HCT116 (cell line): ENCODE data around the gene PRR15L.

Experiments used
- ELF1 ChIP-seq: IDR thresholded peaks from 2 replicates; pipeline ENCODE4 v1.6.1; 2012; ENCODE audit warnings: low read depth, borderline replicate concordance
- EZH2 ChIP-seq: fragments of 200-600 bp; sonication (generic); IDR thresholded peaks from 2 replicates; pipeline ENCODE4 v1.6.1; 2017; ENCODE audit warnings: antibody characterized with exemption, mixed run types
- FOSL1 ChIP-seq: IDR thresholded peaks from 2 replicates; pipeline ENCODE4 v1.6.1; 2012; ENCODE audit warnings: low read depth
- JUND ChIP-seq: IDR thresholded peaks from 2 replicates; pipeline ENCODE4 v1.6.1; 2012
- POLR2A ChIP-seq: IDR thresholded peaks from 2 replicates; pipeline ENCODE4 v1.7.0; 2011; ENCODE audit warnings: borderline replicate concordance; ENCODE audit not compliant: insufficient read depth, insufficient read length; ENCODE audit errors: extremely low read depth
- POLR2AphosphoS5 ChIP-seq: IDR thresholded peaks from 2 replicates; pipeline ENCODE4 v1.6.1; 2011; ENCODE audit warnings: mild to moderate bottlenecking, low read depth, low read length, moderate library complexity
- RAD21 ChIP-seq: IDR thresholded peaks from 2 replicates; pipeline ENCODE4 v1.6.1; 2012; ENCODE audit warnings: low read depth, mild to moderate bottlenecking
- ZNF274 ChIP-seq: fragments of 200-500 bp; sonication (Bioruptor generic); IDR thresholded peaks from 2 replicates; pipeline ENCODE4 v1.6.1; 2014; ENCODE audit warnings: mild to moderate bottlenecking, low read depth, low read length, inconsistent platforms
- TF ChIP-seq, protein P1 (sequence below): IDR thresholded peaks from 2 replicates; pipeline ENCODE4 v1.6.1; 2012; ENCODE audit warnings: low read depth
- TF ChIP-seq, protein P2 (sequence below), 3 experiments: fragments of 200-600 bp in 1 of 3; sonication (generic) in 1 of 3; IDR thresholded peaks in 2 of 3; conservative IDR thresholded peaks in 1 of 3; 2 replicates each; pipeline ENCODE4 v1.5.1; 2012 to 2017; ENCODE audit warnings: low read depth in 2 of 3, low read length in 2 of 3, antibody characterized with exemption in 1 of 3, borderline replicate concordance in 1 of 3, control low read depth in 1 of 3, mild to moderate bottlenecking in 1 of 3, mixed read lengths in 1 of 3, mixed run types in 1 of 3, moderate library complexity in 1 of 3; ENCODE audit not compliant: insufficient read depth in 1 of 3
- TF ChIP-seq, protein P3 (sequence below): IDR thresholded peaks from 2 replicates; pipeline ENCODE4 v1.6.1; 2011; ENCODE audit warnings: mild to moderate bottlenecking, low read length, moderate library complexity; ENCODE audit not compliant: insufficient replicate concordance; ENCODE audit errors: extremely low read depth
- TF ChIP-seq, protein P4 (sequence below): IDR thresholded peaks from 2 replicates; pipeline ENCODE4 v1.6.1; 2012

DNA sequence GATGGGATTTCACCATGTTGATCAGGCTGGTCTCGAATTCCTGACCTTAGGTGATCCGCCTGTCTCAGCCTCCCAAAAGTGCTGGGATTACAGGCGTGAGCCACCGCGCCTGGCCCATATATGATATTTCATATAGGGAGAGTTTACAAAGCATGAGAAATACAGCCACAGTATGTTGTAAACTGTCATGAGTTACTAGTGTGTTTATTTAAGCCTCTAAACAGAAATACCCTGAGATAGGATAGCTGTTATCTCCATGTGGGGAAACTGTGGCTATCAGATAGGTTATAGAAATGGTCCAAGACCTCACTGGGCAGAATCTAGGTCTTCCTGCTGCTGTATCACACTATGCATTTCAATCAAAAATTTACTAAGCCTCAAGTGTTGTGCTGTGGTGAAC lies 11.2 kb upstream of the PRR15L start:
- TF ChIP-seq, protein P1, sequence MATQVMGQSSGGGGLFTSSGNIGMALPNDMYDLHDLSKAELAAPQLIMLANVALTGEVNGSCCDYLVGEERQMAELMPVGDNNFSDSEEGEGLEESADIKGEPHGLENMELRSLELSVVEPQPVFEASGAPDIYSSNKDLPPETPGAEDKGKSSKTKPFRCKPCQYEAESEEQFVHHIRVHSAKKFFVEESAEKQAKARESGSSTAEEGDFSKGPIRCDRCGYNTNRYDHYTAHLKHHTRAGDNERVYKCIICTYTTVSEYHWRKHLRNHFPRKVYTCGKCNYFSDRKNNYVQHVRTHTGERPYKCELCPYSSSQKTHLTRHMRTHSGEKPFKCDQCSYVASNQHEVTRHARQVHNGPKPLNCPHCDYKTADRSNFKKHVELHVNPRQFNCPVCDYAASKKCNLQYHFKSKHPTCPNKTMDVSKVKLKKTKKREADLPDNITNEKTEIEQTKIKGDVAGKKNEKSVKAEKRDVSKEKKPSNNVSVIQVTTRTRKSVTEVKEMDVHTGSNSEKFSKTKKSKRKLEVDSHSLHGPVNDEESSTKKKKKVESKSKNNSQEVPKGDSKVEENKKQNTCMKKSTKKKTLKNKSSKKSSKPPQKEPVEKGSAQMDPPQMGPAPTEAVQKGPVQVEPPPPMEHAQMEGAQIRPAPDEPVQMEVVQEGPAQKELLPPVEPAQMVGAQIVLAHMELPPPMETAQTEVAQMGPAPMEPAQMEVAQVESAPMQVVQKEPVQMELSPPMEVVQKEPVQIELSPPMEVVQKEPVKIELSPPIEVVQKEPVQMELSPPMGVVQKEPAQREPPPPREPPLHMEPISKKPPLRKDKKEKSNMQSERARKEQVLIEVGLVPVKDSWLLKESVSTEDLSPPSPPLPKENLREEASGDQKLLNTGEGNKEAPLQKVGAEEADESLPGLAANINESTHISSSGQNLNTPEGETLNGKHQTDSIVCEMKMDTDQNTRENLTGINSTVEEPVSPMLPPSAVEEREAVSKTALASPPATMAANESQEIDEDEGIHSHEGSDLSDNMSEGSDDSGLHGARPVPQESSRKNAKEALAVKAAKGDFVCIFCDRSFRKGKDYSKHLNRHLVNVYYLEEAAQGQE = no peak
- TF ChIP-seq, protein P2, sequence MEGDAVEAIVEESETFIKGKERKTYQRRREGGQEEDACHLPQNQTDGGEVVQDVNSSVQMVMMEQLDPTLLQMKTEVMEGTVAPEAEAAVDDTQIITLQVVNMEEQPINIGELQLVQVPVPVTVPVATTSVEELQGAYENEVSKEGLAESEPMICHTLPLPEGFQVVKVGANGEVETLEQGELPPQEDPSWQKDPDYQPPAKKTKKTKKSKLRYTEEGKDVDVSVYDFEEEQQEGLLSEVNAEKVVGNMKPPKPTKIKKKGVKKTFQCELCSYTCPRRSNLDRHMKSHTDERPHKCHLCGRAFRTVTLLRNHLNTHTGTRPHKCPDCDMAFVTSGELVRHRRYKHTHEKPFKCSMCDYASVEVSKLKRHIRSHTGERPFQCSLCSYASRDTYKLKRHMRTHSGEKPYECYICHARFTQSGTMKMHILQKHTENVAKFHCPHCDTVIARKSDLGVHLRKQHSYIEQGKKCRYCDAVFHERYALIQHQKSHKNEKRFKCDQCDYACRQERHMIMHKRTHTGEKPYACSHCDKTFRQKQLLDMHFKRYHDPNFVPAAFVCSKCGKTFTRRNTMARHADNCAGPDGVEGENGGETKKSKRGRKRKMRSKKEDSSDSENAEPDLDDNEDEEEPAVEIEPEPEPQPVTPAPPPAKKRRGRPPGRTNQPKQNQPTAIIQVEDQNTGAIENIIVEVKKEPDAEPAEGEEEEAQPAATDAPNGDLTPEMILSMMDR (IDR thresholded peaks at IDR 0.05 in 2 of 3, conservative IDR thresholded peaks at IDR 0.05 in 1 of 3; ENCODE audit: borderline replicate concordance in 1 of 3, insufficient read depth in 1 of 3, low read depth in 2 of 3, low read length in 2 of 3) = no peak
- no peak for TF ChIP-seq RAD21
- TF ChIP-seq POLR2A = no peak
- no peak for TF ChIP-seq POLR2AphosphoS5
- no peak for TF ChIP-seq ELF1
- TF ChIP-seq, protein P3, sequence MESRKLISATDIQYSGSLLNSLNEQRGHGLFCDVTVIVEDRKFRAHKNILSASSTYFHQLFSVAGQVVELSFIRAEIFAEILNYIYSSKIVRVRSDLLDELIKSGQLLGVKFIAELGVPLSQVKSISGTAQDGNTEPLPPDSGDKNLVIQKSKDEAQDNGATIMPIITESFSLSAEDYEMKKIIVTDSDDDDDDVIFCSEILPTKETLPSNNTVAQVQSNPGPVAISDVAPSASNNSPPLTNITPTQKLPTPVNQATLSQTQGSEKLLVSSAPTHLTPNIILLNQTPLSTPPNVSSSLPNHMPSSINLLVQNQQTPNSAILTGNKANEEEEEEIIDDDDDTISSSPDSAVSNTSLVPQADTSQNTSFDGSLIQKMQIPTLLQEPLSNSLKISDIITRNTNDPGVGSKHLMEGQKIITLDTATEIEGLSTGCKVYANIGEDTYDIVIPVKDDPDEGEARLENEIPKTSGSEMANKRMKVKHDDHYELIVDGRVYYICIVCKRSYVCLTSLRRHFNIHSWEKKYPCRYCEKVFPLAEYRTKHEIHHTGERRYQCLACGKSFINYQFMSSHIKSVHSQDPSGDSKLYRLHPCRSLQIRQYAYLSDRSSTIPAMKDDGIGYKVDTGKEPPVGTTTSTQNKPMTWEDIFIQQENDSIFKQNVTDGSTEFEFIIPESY = no peak
- TF ChIP-seq EZH2 = no peak
- TF ChIP-seq FOSL1 = no peak
- no peak for TF ChIP-seq JUND
- TF ChIP-seq ZNF274 = no peak
- TF ChIP-seq, protein P4, sequence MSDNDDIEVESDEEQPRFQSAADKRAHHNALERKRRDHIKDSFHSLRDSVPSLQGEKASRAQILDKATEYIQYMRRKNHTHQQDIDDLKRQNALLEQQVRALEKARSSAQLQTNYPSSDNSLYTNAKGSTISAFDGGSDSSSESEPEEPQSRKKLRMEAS = no peak
